HepG2 (cell line): ENCODE results near the gene GRIN3B. TPM values are rescaled to one million over a fixed set of nuclear protein-coding genes. Genes with fewer than 3 reads are reported as not detected.

ENCODE experiments used
- IKZF5 ChIP-seq: IDR thresholded peaks from 2 replicates; pipeline ENCODE4 v1.6.1; 2018; ENCODE audit warnings: missing genetic modification reagents, mild to moderate bottlenecking, missing compliant biosample characterization
- KIAA2018 ChIP-seq: sonication (generic); formaldehyde crosslinking; IDR thresholded peaks from 2 replicates; pipeline ENCODE4 v1.5.0; 2020; ENCODE audit warnings: mild to moderate bottlenecking, missing genetic modification reagents, borderline replicate concordance
- MAFK ChIP-seq, 2 experiments: IDR thresholded peaks in 1 of 2; conservative IDR thresholded peaks in 1 of 2; 2 replicates each; pipeline ENCODE4 v1.6.1; 2011; ENCODE audit warnings: improper control_type of control experiment in 2 of 2, low read length in 2 of 2
- NFIB ChIP-seq: sonication (generic); formaldehyde crosslinking; IDR thresholded peaks from 2 replicates; pipeline ENCODE4 v1.9.0; 2021; ENCODE audit warnings: missing genetic modification reagents, mild to moderate bottlenecking, borderline replicate concordance
- SKIL ChIP-seq: sonication (generic); formaldehyde crosslinking; IDR thresholded peaks from 2 replicates; pipeline ENCODE4 v1.8.0; 2022; ENCODE audit warnings: missing genetic modification reagents, mild to moderate bottlenecking, moderate library complexity, borderline replicate concordance
- TEAD2 ChIP-seq: sonication (generic); formaldehyde crosslinking; IDR thresholded peaks from 2 replicates; pipeline ENCODE4 v1.9.0; 2021; ENCODE audit warnings: missing genetic modification reagents
- ZNF557 ChIP-seq: sonication (generic); formaldehyde crosslinking; IDR thresholded peaks from 2 replicates; pipeline ENCODE4 v1.4.0; 2020; ENCODE audit warnings: missing genetic modification reagents
- ZNF646 ChIP-seq: sonication (generic); formaldehyde crosslinking; IDR thresholded peaks from 2 replicates; pipeline ENCODE4 v1.9.0; 2021; ENCODE audit warnings: mild to moderate bottlenecking, missing genetic modification reagents
- ZNF7 ChIP-seq: IDR thresholded peaks from 2 replicates; pipeline ENCODE4 v1.6.1; 2016; ENCODE audit warnings: missing biosample characterization, missing genetic modification reagents
- polyA plus RNA-seq, 8 experiments: library from polyadenylated mRNA; depleted of rRNA in 3 of 8; stranded (reverse) in 7 of 8; unstranded in 1 of 8; fragments of >200 nt; fragmentation: Illumina TruSeq in 4 of 8; extraction: Trizol in 4 of 8; gene quantifications; 2 replicates each; pipeline versions ENCODE4 v1.2.1 to v1.2.3, GENCODE V29; 2011 to 2016; ENCODE audit warnings: low read depth in 4 of 8, missing spikeins in 1 of 8, mixed read lengths in 1 of 8; ENCODE audit not compliant: insufficient read depth in 1 of 8
- total RNA-seq, 5 experiments: library from RNA; depleted of rRNA; stranded (reverse); fragments of >200 nt; fragmentation: Illumina TruSeq; extraction: Trizol; gene quantifications; 2 replicates each; pipeline ENCODE4 v1.2.3, GENCODE V29; 2016; ENCODE audit warnings: low read depth in 1 of 5

The GRIN3B gene
- total and polyA plus RNA-seq, 2 of the 13 experiments (the other 11 are each of a cell fraction or from before 2014, with no cell fraction given) = 0.07 to 0.20 TPM

GRCh38 chr19:1039646-1040475, 39.6 kb downstream of the GRIN3B start, which contains the start of gene ABCA7 (continued):
- TF ChIP-seq ZNF646 (CRISPR knock-in tag) = no peak
- TF ChIP-seq ZNF7 (CRISPR knock-in tag) = no peak
- TF ChIP-seq TEAD2 (CRISPR knock-in tag) = no peak
- no peak for TF ChIP-seq ZNF557 (CRISPR knock-in tag)
- TF ChIP-seq KIAA2018 (CRISPR knock-in tag) = no peak
- TF ChIP-seq IKZF5 (CRISPR knock-in tag) = peak; percentile 45; the same call in 1 of the 2 replicates
- no peak; the same call in 1 of the 2 replicates for TF ChIP-seq SKIL (CRISPR knock-in tag)
- TF ChIP-seq NFIB (CRISPR knock-in tag) = no peak
- no peak for TF ChIP-seq MAFK (conservative IDR thresholded peaks at IDR 0.05 in 1 of 2, IDR thresholded peaks at IDR 0.05 in 1 of 2; ENCODE audit: low read length in 2 of 2)
